Measurements from ENCODE around the gene PABPN1L. TPM values are rescaled to one million over a fixed set of nuclear protein-coding genes. Genes with fewer than 3 reads are reported as not detected.
A peak's percentile ranks its signal among the peaks of the same experiment; 100 is the strongest.

PABPN1L gene
- total RNA-seq, 3 donors from 2014 or later = not detected

GRCh38 chr16:88886845-88887521, 20.5 kb upstream of the PABPN1L start:
- TF ChIP-seq POLR2AphosphoS5 (IDR thresholded peaks at IDR 0.05) = no peak
- no peak for TF ChIP-seq POLR2A (IDR thresholded peaks at IDR 0.05)
- TF ChIP-seq CTCF (IDR thresholded peaks at IDR 0.05) = no peak
- Histone ChIP-seq H3K27ac (peak overlapping the region in 1 of 2 donors; percentile 84), H3K36me3 (no peaks in the 10 kb centered on the region), H3K27me3 (no peaks in the 10 kb centered on the region), H3K9me3 (no peaks in the 10 kb centered on the region), H3K4me1 (no peaks in the 10 kb centered on the region), H3K4me3 (peak overlapping the region in 1 of 3 donors; percentile 8)
- no peak for DNase-seq (ENCODE audit: low spot score in 2 of 2)
- intact Hi-C loops (cut with DNase I; ENCODE audit: low total_unique reads) = loop anchor here (1.0 kb wide), 1 partner anchor 46 kb away; no protein-coding TSS in a partner anchor

GRCh38 chr16:88886420-88886844, 20.0 kb upstream of the PABPN1L start:
- Histone ChIP-seq H3K4me1 (no peaks in the 10 kb centered on the region), H3K9me3 (no peaks in the 10 kb centered on the region), H3K27ac (peak overlapping the region in 1 of 2 donors; percentile 84), H3K27me3 (no peaks in the 10 kb centered on the region), H3K4me3 (peak overlapping the region in 1 of 3 donors; percentile 8), H3K36me3 (no peaks in the 10 kb centered on the region)
- DNase-seq (ENCODE audit: low spot score in 2 of 2) = no peak
- intact Hi-C loops (cut with DNase I; ENCODE audit: low total_unique reads) = loop anchor here (1.0 kb wide), 1 partner anchor 45 kb away; no protein-coding TSS in a partner anchor
- no peak for TF ChIP-seq POLR2A (IDR thresholded peaks at IDR 0.05)

GRCh38 chr16:88885693-88886280, 19.3 kb upstream of the PABPN1L start:
- no peak for DNase-seq (ENCODE audit: low spot score in 2 of 2)
- intact Hi-C loops (cut with DNase I; ENCODE audit: low total_unique reads) = loop anchor here (1.0 kb wide), 1 partner anchor 44 kb away; no protein-coding TSS in a partner anchor
- H3K4me3 ChIP-seq = no peak overlapping the region
- no peaks in the 10 kb centered on the region for H3K27me3 ChIP-seq
- no peak for TF ChIP-seq CTCF (IDR thresholded peaks at IDR 0.05)
- TF ChIP-seq POLR2AphosphoS5 (IDR thresholded peaks at IDR 0.05) = no peak
- TF ChIP-seq POLR2A (IDR thresholded peaks at IDR 0.05) = no peak
- peak overlapping the region in 1 of 2 donors; percentile 84 for H3K27ac ChIP-seq
- no peaks in the 10 kb centered on the region for H3K9me3 ChIP-seq
- no peaks in the 10 kb centered on the region for H3K36me3 ChIP-seq
- no peaks in the 10 kb centered on the region for H3K4me1 ChIP-seq

GRCh38 chr16:88884569-88885271, 18.3 kb upstream of the PABPN1L start:
- Histone ChIP-seq H3K36me3 (no peaks in the 10 kb centered on the region), H3K9me3 (no peaks in the 10 kb centered on the region), H3K4me1 (no peaks in the 10 kb centered on the region), H3K27ac (no peak overlapping the region), H3K4me3 (no peak overlapping the region), H3K27me3 (no peaks in the 10 kb centered on the region)
- intact Hi-C loops (cut with DNase I; ENCODE audit: low total_unique reads) = no loop called here
- TF ChIP-seq POLR2A (IDR thresholded peaks at IDR 0.05) (no peak), POLR2AphosphoS5 (IDR thresholded peaks at IDR 0.05) (no peak), CTCF (IDR thresholded peaks at IDR 0.05) (no peak)
- DNase-seq (ENCODE audit: low spot score in 2 of 2) = no peak

GRCh38 chr16:88883946-88884345, 17.5 kb upstream of the PABPN1L start:
- Histone ChIP-seq H3K27me3 (no peaks in the 10 kb centered on the region), H3K4me3 (no peak overlapping the region), H3K9me3 (no peaks in the 10 kb centered on the region), H3K27ac (no peak overlapping the region), H3K36me3 (no peaks in the 10 kb centered on the region), H3K4me1 (no peaks in the 10 kb centered on the region)
- DNase-seq (ENCODE audit: low spot score in 2 of 2) = no peak
- intact Hi-C loops (cut with DNase I; ENCODE audit: low total_unique reads) = no loop called here
- TF ChIP-seq POLR2A (IDR thresholded peaks at IDR 0.05) (no peak), POLR2AphosphoS5 (IDR thresholded peaks at IDR 0.05) (no peak)
